Esophagus muscularis mucosa (tissue), 4 donors: ENCODE results near the gene MEGF6.

ENCODE experiments used
- EP300 ChIP-seq: sonication (generic); formaldehyde crosslinking; IDR thresholded peaks from one replicate; pipeline ENCODE4 v1.6.1; 2017; ENCODE audit warnings: antibody characterized with exemption
- POLR2A ChIP-seq: fragments of 450-650 bp; IDR thresholded peaks from one replicate; pipeline ENCODE4 v1.6.1; 2017; ENCODE audit warnings: antibody characterized with exemption, moderate library complexity, mild to moderate bottlenecking, low read depth
- POLR2AphosphoS5 ChIP-seq, 2 donors: sonication (generic); formaldehyde crosslinking; IDR thresholded peaks; one replicate each; pipeline ENCODE4 v1.6.1; 2017; ENCODE audit warnings: antibody characterized with exemption in 2 of 2
- TF ChIP-seq, protein P1 (sequence below), 3 experiments: fragments of 200-600 bp in 2 of 3; fragments of 450-650 bp in 1 of 3; sonication (generic) in 2 of 3; IDR thresholded peaks; one replicate each; pipeline ENCODE4 v1.5.1; 2017 to 2019; ENCODE audit warnings: antibody characterized with exemption in 3 of 3, mild to moderate bottlenecking in 2 of 3, moderate library complexity in 1 of 3

- TF ChIP-seq, protein P1, sequence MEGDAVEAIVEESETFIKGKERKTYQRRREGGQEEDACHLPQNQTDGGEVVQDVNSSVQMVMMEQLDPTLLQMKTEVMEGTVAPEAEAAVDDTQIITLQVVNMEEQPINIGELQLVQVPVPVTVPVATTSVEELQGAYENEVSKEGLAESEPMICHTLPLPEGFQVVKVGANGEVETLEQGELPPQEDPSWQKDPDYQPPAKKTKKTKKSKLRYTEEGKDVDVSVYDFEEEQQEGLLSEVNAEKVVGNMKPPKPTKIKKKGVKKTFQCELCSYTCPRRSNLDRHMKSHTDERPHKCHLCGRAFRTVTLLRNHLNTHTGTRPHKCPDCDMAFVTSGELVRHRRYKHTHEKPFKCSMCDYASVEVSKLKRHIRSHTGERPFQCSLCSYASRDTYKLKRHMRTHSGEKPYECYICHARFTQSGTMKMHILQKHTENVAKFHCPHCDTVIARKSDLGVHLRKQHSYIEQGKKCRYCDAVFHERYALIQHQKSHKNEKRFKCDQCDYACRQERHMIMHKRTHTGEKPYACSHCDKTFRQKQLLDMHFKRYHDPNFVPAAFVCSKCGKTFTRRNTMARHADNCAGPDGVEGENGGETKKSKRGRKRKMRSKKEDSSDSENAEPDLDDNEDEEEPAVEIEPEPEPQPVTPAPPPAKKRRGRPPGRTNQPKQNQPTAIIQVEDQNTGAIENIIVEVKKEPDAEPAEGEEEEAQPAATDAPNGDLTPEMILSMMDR (IDR thresholded peaks at IDR 0.05), result no peak
- TF ChIP-seq POLR2AphosphoS5 (IDR thresholded peaks at IDR 0.05), result no peak
- TF ChIP-seq EP300, result no peak
- TF ChIP-seq POLR2A, result no peak
These were observed 89.9 kb downstream of the MEGF6 start for GRCh38 chr1:3521426-3521825.
